ENCODE data around the gene KLK10.

DNA sequence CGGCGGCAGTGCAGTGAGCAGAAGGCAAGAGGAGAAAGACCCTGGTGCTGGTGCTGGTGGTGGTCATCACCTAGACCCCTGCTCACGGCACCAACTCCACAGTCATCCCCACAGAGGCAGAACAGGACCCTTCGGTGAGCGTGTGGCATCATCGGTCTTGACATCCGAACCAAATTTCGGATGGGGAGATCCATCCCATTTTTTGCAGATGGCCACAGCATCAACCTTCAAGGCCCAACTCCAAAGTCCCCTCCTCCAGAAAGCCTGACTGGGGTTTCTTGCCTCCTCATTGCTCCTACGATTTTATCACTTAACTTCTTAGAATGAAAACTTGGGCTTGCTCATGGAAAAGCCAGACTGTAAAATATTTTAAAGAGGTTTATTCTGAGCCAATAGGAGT is 24.0 kb upstream of the KLK10 start:
- TF ChIP-seq, protein P1, sequence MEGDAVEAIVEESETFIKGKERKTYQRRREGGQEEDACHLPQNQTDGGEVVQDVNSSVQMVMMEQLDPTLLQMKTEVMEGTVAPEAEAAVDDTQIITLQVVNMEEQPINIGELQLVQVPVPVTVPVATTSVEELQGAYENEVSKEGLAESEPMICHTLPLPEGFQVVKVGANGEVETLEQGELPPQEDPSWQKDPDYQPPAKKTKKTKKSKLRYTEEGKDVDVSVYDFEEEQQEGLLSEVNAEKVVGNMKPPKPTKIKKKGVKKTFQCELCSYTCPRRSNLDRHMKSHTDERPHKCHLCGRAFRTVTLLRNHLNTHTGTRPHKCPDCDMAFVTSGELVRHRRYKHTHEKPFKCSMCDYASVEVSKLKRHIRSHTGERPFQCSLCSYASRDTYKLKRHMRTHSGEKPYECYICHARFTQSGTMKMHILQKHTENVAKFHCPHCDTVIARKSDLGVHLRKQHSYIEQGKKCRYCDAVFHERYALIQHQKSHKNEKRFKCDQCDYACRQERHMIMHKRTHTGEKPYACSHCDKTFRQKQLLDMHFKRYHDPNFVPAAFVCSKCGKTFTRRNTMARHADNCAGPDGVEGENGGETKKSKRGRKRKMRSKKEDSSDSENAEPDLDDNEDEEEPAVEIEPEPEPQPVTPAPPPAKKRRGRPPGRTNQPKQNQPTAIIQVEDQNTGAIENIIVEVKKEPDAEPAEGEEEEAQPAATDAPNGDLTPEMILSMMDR (conservative IDR thresholded peaks at IDR 0.05; ENCODE audit: low read depth, low read length), result no peak
- TF ChIP-seq EZH2 (IDR thresholded peaks at IDR 0.05; ENCODE audit: borderline replicate concordance, low read depth, low read length, poor library complexity, severe bottlenecking), result no peak
